Effector CD4-positive, alpha-beta T cell (primary cell): ENCODE results near the gene CEP131.

Experiments used
- DNase-seq: peaks from one replicate; pipeline ENCODE4 v3.0.0-alpha.2; 2020

The CEP131 gene

GRCh38 chr17:81182596-81182995, 40.2 kb downstream of the CEP131 start:
- no peak for DNase-seq

GRCh38 chr17:81181811-81182185, 41.0 kb downstream of the CEP131 start:
- no peak for DNase-seq

GRCh38 chr17:81180836-81181810, 41.6 kb downstream of the CEP131 start:
- no peak for DNase-seq

GRCh38 chr17:81179861-81180260, 42.9 kb downstream of the CEP131 start:
- no peak for DNase-seq

GRCh38 chr17:81179220-81179619, 43.5 kb downstream of the CEP131 start:
- DNase-seq = no peak

- no peak for DNase-seq
These were observed 44.4 kb downstream of the CEP131 start for GRCh38 chr17:81178136-81179091.

- no peak for DNase-seq
These were observed 46.1 kb downstream of the CEP131 start for GRCh38 chr17:81176666-81177065.

GRCh38 chr17:81173762-81174155, 49.0 kb downstream of the CEP131 start:
- DNase-seq = no peak

- DNase-seq = no peak
These were observed 49.6 kb downstream of the CEP131 start for GRCh38 chr17:81173052-81173761.

- DNase-seq = no peak
These were observed 50.8 kb downstream of the CEP131 start for GRCh38 chr17:81171941-81172340.

GRCh38 chr17:81170727-81171494, 51.9 kb downstream of the CEP131 start:
- no peak for DNase-seq

GRCh38 chr17:81169870-81170309, 52.9 kb downstream of the CEP131 start:
- DNase-seq = no peak

- DNase-seq = no peak
These were observed 55.1 kb downstream of the CEP131 start for GRCh38 chr17:81167638-81168037.

- DNase-seq = no peak
These were observed 55.6 kb downstream of the CEP131 start for GRCh38 chr17:81167194-81167524.

GRCh38 chr17:81166033-81166492, 56.7 kb downstream of the CEP131 start, which contains the start of gene AATK:
Gene AATK, minus strand, starts transcription at chr17:81166221. Its CDS starts 229 bp downstream, at chr17:81165992.
- no peak for DNase-seq

- no peak for DNase-seq
These were observed 57.3 kb downstream of the CEP131 start, which contains the start of gene PVALEF for GRCh38 chr17:81165246-81166032. Gene PVALEF, plus strand, starts transcription at chr17:81165507. Its CDS starts 15,720 bp downstream, at chr17:81181227.

- DNase-seq = no peak
These were observed 58.2 kb downstream of the CEP131 start for GRCh38 chr17:81164371-81165245.

- DNase-seq = no peak
These were observed 58.9 kb downstream of the CEP131 start for GRCh38 chr17:81163703-81164370.

- no peak for DNase-seq
These were observed 59.6 kb downstream of the CEP131 start for GRCh38 chr17:81163051-81163695.
